WTC11 (cell line): ENCODE results near the gene ZNF606. TPM values are rescaled to one million over a fixed set of nuclear protein-coding genes. Genes with fewer than 3 reads are reported as not detected.
A peak's percentile ranks its signal among the peaks of the same experiment; 100 is the strongest.

ENCODE experiments used
- CBFB ChIP-seq: sonication (generic); formaldehyde crosslinking; IDR thresholded peaks from 2 replicates; pipeline ENCODE4 v1.8.1; 2022; ENCODE audit warnings: mild to moderate bottlenecking, low read depth, missing genetic modification reagents
- ELF4 ChIP-seq: sonication (generic); formaldehyde crosslinking; IDR thresholded peaks from 2 replicates; pipeline ENCODE4 v1.8.1; 2022; ENCODE audit warnings: low read depth, mild to moderate bottlenecking, moderate library complexity, missing genetic modification reagents
- ETV6 ChIP-seq: sonication (generic); formaldehyde crosslinking; IDR thresholded peaks from 2 replicates; pipeline ENCODE4 v1.8.1; 2022; ENCODE audit warnings: mild to moderate bottlenecking, missing genetic modification reagents
- FOXK1 ChIP-seq: sonication (generic); formaldehyde crosslinking; IDR thresholded peaks from 2 replicates; pipeline ENCODE4 v1.8.0; 2022; ENCODE audit warnings: mild to moderate bottlenecking, moderate library complexity, missing genetic modification reagents
- FOXP1 ChIP-seq: sonication (generic); formaldehyde crosslinking; IDR thresholded peaks from 2 replicates; pipeline ENCODE4 v1.8.0; 2022; ENCODE audit warnings: missing genetic modification reagents, mild to moderate bottlenecking, moderate library complexity, borderline replicate concordance
- GRHL2 ChIP-seq: fragments of 250-450 bp; sonication (Bioruptor Pico); IDR thresholded peaks from 2 replicates; pipeline ENCODE4 v1.8.0; 2022; ENCODE audit warnings: mild to moderate bottlenecking, moderate library complexity; ENCODE audit not compliant: insufficient replicate concordance, severe bottlenecking
- NR1H2 ChIP-seq: sonication (generic); formaldehyde crosslinking; IDR thresholded peaks from 2 replicates; pipeline ENCODE4 v1.9.0; 2021; ENCODE audit warnings: mild to moderate bottlenecking, moderate library complexity, missing genetic modification reagents
- SMAD3 ChIP-seq: sonication (generic); formaldehyde crosslinking; IDR thresholded peaks from 2 replicates; pipeline ENCODE4 v1.8.0; 2022; ENCODE audit warnings: missing genetic modification reagents, mild to moderate bottlenecking, borderline replicate concordance
- TCF7 ChIP-seq: sonication (generic); formaldehyde crosslinking; IDR thresholded peaks from 2 replicates; pipeline ENCODE4 v1.8.0; 2022; ENCODE audit warnings: mild to moderate bottlenecking, low read depth, missing genetic modification reagents, moderate library complexity
- ZBTB21 ChIP-seq: sonication (generic); formaldehyde crosslinking; IDR thresholded peaks from 2 replicates; pipeline ENCODE4 v1.8.1; 2023; ENCODE audit warnings: mild to moderate bottlenecking, missing genetic modification reagents, borderline replicate concordance
- ZNF219 ChIP-seq: sonication (generic); formaldehyde crosslinking; IDR thresholded peaks from 2 replicates; pipeline ENCODE4 v1.8.0; 2023; ENCODE audit warnings: missing genetic modification reagents, mild to moderate bottlenecking, borderline replicate concordance
- ZNF232 ChIP-seq: sonication (generic); formaldehyde crosslinking; IDR thresholded peaks from 2 replicates; pipeline ENCODE4 v1.8.0; 2022; ENCODE audit warnings: mild to moderate bottlenecking, missing genetic modification reagents
- total RNA-seq: library from RNA; stranded (reverse); gene quantifications from 3 replicates; pipeline ENCODE4 v1.2.3, GENCODE V29; 2021
- TF ChIP-seq, protein P1 (sequence below): fragments of 250-450 bp; sonication (Bioruptor Pico); IDR thresholded peaks from 2 replicates; pipeline ENCODE4 v1.9.0; 2021; ENCODE audit warnings: moderate library complexity, mild to moderate bottlenecking, inconsistent platforms, borderline replicate concordance
- TF ChIP-seq, protein P2 (sequence below): sonication (generic); formaldehyde crosslinking; IDR thresholded peaks from 2 replicates; pipeline ENCODE4 v1.8.0; 2022; ENCODE audit warnings: mild to moderate bottlenecking, missing genetic modification reagents
- TF ChIP-seq, protein P3 (sequence below): sonication (generic); formaldehyde crosslinking; IDR thresholded peaks from 2 replicates; pipeline ENCODE4 v1.8.1; 2022; ENCODE audit warnings: low read depth, missing genetic modification reagents, borderline replicate concordance
- TF ChIP-seq, protein P4 (sequence below): sonication (generic); formaldehyde crosslinking; IDR thresholded peaks from 2 replicates; pipeline ENCODE4 v1.8.1; 2023; ENCODE audit warnings: mild to moderate bottlenecking, missing genetic modification reagents, moderate library complexity
- TF ChIP-seq, protein P5 (sequence below): fragments of 250-450 bp; sonication (Bioruptor Pico); IDR thresholded peaks from 2 replicates; pipeline ENCODE4 v1.9.0; 2021; ENCODE audit warnings: mild to moderate bottlenecking, borderline replicate concordance
- TF ChIP-seq, protein P6 (sequence below): fragments of 250-450 bp; sonication (Bioruptor Pico); IDR thresholded peaks from 2 replicates; pipeline ENCODE4 v1.9.0; 2021; ENCODE audit warnings: mild to moderate bottlenecking
- TF ChIP-seq, protein P7 (sequence below): fragments of 250-450 bp; sonication (Bioruptor Pico); conservative IDR thresholded peaks from 2 replicates; pipeline ENCODE4 v1.9.0; 2021; ENCODE audit warnings: mild to moderate bottlenecking
- TF ChIP-seq, protein P8 (sequence below): sonication (generic); formaldehyde crosslinking; IDR thresholded peaks from 2 replicates; pipeline ENCODE4 v1.8.0; 2022; ENCODE audit warnings: mild to moderate bottlenecking, missing genetic modification reagents
- TF ChIP-seq, protein P9 (sequence below): fragments of 250-450 bp; sonication (Bioruptor Pico); IDR thresholded peaks from 2 replicates; pipeline ENCODE4 v1.9.0; 2021; ENCODE audit warnings: mild to moderate bottlenecking

ZNF606 gene
- total RNA-seq, 1 experiment from 2014 or later = 26.1 TPM

DNA sequence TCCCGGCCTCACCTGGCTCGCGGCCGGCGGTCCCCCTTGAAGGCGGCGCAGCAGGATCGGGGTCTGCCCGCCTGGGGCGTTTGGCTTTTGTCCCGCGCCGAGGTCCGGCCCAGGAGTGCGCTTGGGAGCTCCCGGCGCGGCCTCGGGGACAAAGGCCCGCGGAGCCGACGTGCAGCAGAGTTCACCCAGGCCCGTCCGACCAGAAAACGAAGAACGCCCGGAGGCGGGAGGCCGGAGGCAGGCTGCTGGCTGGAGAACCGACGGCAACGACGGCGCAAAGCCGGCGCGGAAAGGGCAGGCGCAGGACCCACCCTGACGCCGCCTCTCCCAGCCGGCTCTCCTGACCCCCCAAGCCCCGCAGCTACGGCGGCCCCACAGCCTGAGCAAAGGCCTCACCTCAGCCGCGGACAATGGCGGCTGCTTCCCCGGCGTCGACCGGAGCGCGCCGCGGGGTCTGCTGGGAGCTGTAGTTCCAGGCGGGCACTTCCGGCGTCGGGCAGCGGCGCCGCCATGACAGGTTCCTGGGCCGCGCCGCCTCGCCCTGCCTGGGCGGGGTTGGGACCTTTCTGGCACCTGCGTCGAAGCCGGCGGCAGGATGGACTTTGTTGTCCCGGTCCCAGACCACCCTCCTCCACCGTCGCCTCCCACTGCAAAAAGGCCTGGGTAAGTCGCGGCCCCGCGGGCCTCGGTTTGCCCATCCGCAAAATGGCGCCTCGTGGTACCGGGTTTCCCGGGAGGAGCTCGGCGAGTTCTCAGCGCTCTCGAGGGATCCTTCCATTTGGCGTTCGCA lies at the start of gene ZNF606 (continued):
- no peak for TF ChIP-seq SMAD3
- TF ChIP-seq, protein P1, sequence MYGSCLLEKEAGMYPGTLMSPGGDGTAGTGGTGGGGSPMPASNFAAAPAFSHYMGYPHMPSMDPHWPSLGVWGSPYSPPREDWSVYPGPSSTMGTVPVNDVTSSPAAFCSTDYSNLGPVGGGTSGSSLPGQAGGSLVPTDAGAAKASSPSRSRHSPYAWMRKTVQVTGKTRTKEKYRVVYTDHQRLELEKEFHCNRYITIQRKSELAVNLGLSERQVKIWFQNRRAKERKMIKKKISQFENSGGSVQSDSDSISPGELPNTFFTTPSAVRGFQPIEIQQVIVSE (CRISPR knock-in tag) = no peak
- TF ChIP-seq NR1H2 = no peak
- TF ChIP-seq CBFB (CRISPR knock-in tag) = no peak
- TF ChIP-seq, protein P2, sequence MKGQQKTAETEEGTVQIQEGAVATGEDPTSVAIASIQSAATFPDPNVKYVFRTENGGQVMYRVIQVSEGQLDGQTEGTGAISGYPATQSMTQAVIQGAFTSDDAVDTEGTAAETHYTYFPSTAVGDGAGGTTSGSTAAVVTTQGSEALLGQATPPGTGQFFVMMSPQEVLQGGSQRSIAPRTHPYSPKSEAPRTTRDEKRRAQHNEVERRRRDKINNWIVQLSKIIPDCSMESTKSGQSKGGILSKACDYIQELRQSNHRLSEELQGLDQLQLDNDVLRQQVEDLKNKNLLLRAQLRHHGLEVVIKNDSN (CRISPR knock-in tag) = 0 out of 2 replicates have a peak, but pooled peaks have one; percentile 30
- TF ChIP-seq, protein P3, sequence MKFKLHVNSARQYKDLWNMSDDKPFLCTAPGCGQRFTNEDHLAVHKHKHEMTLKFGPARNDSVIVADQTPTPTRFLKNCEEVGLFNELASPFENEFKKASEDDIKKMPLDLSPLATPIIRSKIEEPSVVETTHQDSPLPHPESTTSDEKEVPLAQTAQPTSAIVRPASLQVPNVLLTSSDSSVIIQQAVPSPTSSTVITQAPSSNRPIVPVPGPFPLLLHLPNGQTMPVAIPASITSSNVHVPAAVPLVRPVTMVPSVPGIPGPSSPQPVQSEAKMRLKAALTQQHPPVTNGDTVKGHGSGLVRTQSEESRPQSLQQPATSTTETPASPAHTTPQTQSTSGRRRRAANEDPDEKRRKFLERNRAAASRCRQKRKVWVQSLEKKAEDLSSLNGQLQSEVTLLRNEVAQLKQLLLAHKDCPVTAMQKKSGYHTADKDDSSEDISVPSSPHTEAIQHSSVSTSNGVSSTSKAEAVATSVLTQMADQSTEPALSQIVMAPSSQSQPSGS = no peak
- TF ChIP-seq FOXP1 = peak; percentile 72
- TF ChIP-seq TCF7 (CRISPR knock-in tag) = no peak
- TF ChIP-seq GRHL2 (CRISPR knock-in tag) = no peak
- TF ChIP-seq ELF4 = 0 out of 2 replicates have a peak, but pooled peaks have one; percentile 18
- TF ChIP-seq, protein P4, sequence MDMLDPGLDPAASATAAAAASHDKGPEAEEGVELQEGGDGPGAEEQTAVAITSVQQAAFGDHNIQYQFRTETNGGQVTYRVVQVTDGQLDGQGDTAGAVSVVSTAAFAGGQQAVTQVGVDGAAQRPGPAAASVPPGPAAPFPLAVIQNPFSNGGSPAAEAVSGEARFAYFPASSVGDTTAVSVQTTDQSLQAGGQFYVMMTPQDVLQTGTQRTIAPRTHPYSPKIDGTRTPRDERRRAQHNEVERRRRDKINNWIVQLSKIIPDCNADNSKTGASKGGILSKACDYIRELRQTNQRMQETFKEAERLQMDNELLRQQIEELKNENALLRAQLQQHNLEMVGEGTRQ (CRISPR knock-in tag) = 0 out of 2 replicates have a peak, but pooled peaks have one; percentile 8
- TF ChIP-seq, protein P5, sequence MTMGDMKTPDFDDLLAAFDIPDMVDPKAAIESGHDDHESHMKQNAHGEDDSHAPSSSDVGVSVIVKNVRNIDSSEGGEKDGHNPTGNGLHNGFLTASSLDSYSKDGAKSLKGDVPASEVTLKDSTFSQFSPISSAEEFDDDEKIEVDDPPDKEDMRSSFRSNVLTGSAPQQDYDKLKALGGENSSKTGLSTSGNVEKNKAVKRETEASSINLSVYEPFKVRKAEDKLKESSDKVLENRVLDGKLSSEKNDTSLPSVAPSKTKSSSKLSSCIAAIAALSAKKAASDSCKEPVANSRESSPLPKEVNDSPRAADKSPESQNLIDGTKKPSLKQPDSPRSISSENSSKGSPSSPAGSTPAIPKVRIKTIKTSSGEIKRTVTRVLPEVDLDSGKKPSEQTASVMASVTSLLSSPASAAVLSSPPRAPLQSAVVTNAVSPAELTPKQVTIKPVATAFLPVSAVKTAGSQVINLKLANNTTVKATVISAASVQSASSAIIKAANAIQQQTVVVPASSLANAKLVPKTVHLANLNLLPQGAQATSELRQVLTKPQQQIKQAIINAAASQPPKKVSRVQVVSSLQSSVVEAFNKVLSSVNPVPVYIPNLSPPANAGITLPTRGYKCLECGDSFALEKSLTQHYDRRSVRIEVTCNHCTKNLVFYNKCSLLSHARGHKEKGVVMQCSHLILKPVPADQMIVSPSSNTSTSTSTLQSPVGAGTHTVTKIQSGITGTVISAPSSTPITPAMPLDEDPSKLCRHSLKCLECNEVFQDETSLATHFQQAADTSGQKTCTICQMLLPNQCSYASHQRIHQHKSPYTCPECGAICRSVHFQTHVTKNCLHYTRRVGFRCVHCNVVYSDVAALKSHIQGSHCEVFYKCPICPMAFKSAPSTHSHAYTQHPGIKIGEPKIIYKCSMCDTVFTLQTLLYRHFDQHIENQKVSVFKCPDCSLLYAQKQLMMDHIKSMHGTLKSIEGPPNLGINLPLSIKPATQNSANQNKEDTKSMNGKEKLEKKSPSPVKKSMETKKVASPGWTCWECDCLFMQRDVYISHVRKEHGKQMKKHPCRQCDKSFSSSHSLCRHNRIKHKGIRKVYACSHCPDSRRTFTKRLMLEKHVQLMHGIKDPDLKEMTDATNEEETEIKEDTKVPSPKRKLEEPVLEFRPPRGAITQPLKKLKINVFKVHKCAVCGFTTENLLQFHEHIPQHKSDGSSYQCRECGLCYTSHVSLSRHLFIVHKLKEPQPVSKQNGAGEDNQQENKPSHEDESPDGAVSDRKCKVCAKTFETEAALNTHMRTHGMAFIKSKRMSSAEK = no peak
- peak; percentile 88; the same call in 1 of the 2 replicates for TF ChIP-seq ETV6 (CRISPR knock-in tag)
- TF ChIP-seq ZNF232 (CRISPR knock-in tag) = peak; percentile 69; the same call in 1 of the 2 replicates
- TF ChIP-seq, protein P6, sequence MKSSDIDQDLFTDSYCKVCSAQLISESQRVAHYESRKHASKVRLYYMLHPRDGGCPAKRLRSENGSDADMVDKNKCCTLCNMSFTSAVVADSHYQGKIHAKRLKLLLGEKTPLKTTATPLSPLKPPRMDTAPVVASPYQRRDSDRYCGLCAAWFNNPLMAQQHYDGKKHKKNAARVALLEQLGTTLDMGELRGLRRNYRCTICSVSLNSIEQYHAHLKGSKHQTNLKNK (CRISPR knock-in tag) = no peak
- no peak for TF ChIP-seq ZNF219 (CRISPR knock-in tag)
- TF ChIP-seq, protein P7, sequence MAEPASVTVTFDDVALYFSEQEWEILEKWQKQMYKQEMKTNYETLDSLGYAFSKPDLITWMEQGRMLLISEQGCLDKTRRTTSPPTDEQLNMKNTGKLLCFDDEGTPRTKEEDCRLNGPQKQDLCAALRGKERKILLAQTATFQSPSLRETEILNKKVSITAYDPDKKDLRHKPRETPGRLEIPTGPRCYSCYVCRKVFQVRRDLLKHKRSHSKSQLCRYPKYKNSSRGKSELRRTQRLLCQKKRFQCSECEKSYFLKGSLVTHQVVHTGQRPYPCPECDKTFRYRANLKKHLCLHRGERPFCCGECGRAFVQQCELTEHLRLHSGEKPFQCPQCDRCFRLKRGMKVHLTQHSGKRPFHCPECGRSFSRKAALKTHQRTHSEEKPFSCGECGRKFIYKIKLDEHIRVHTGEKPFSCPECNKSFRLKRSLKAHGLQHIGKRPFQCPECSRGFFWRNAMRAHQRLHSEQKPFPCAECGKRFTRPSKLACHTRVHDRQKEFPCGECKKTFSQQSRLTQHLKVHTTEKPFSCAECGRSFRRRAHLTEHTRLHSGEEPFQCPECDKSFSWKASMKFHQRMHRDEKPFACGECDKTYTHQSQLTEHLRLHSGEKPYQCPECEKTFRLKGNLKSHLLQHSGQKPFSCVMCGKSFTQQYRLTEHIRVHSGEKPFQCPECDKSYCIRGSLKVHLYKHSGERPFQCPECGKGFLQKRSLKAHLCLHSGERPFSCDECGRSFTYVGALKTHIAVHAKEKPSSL (CRISPR knock-in tag) = no peak
- no peak for TF ChIP-seq ZBTB21 (CRISPR knock-in tag)
- TF ChIP-seq, protein P8, sequence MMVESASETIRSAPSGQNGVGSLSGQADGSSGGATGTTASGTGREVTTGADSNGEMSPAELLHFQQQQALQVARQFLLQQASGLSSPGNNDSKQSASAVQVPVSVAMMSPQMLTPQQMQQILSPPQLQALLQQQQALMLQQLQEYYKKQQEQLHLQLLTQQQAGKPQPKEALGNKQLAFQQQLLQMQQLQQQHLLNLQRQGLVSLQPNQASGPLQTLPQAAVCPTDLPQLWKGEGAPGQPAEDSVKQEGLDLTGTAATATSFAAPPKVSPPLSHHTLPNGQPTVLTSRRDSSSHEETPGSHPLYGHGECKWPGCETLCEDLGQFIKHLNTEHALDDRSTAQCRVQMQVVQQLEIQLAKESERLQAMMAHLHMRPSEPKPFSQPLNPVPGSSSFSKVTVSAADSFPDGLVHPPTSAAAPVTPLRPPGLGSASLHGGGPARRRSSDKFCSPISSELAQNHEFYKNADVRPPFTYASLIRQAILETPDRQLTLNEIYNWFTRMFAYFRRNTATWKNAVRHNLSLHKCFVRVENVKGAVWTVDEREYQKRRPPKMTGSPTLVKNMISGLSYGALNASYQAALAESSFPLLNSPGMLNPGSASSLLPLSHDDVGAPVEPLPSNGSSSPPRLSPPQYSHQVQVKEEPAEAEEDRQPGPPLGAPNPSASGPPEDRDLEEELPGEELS (CRISPR knock-in tag) = peak; percentile 81
- peak; percentile 84 for TF ChIP-seq FOXK1 (CRISPR knock-in tag)
- TF ChIP-seq, protein P9, sequence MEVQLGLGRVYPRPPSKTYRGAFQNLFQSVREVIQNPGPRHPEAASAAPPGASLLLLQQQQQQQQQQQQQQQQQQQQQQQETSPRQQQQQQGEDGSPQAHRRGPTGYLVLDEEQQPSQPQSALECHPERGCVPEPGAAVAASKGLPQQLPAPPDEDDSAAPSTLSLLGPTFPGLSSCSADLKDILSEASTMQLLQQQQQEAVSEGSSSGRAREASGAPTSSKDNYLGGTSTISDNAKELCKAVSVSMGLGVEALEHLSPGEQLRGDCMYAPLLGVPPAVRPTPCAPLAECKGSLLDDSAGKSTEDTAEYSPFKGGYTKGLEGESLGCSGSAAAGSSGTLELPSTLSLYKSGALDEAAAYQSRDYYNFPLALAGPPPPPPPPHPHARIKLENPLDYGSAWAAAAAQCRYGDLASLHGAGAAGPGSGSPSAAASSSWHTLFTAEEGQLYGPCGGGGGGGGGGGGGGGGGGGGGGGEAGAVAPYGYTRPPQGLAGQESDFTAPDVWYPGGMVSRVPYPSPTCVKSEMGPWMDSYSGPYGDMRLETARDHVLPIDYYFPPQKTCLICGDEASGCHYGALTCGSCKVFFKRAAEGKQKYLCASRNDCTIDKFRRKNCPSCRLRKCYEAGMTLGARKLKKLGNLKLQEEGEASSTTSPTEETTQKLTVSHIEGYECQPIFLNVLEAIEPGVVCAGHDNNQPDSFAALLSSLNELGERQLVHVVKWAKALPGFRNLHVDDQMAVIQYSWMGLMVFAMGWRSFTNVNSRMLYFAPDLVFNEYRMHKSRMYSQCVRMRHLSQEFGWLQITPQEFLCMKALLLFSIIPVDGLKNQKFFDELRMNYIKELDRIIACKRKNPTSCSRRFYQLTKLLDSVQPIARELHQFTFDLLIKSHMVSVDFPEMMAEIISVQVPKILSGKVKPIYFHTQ (CRISPR knock-in tag) = no peak
